Measurements from ENCODE around the gene KAZN. TPM values are rescaled to one million over a fixed set of nuclear protein-coding genes. Genes with fewer than 3 reads are reported as not detected.

KAZN gene
- total RNA-seq, 1 experiment from 2014 or later, result 2.4 TPM

- intact Hi-C loops (cut with micrococcal nuclease; ENCODE audit: unreplicated experiment), result no loop called here
- H3K27ac Mint-ChIP-seq (ENCODE audit: unreplicated experiment), result no peak overlapping the region
- H3K36me3 Mint-ChIP-seq (ENCODE audit: insufficient read depth, unreplicated experiment), result no peaks in the 10 kb centered on the region
- H3K4me3 Mint-ChIP-seq (ENCODE audit: unreplicated experiment), result no peak overlapping the region
- H3K27me3 Mint-ChIP-seq (ENCODE audit: insufficient read depth, unreplicated experiment), result peaks cover 3% of the 10 kb centered on the region
- ChIA-PET POLR2A (no interaction called here), CTCF (no interaction called here)
- no peaks in the 10 kb centered on the region for H3K36me3 ChIP-seq (ENCODE audit: control insufficient read depth, insufficient read depth, low read length)
- no peak for DNase-seq
- no peaks in the 10 kb centered on the region for H3K9me3 Mint-ChIP-seq (ENCODE audit: unreplicated experiment)
- H3K27me3 ChIP-seq (replicated peaks; ENCODE audit: control insufficient read depth, insufficient read depth, low read length), result no peaks in the 10 kb centered on the region
- no peak for TF ChIP-seq CTCF (IDR thresholded peaks at IDR 0.05; ENCODE audit: insufficient read depth in 1 of 2, low read depth in 1 of 2, low read length in 1 of 2, severe bottlenecking in 1 of 2, unreplicated experiment in 1 of 2)
- H3K9me3 ChIP-seq, result no peaks in the 10 kb centered on the region
- H3K4me1 ChIP-seq, result no peaks in the 10 kb centered on the region
- BruUV-seq (replicated peaks), result no TSS peak
- H3K4me3 ChIP-seq (ENCODE audit: low read depth, low read length), result no peak overlapping the region
- no peaks in the 10 kb centered on the region for H3K4me1 Mint-ChIP-seq (ENCODE audit: low read depth, unreplicated experiment)
Observed at GRCh38 chr1:14794136-14794768, 195.8 kb downstream of the KAZN start.

GRCh38 chr1:14794906-14795305, 196.4 kb downstream of the KAZN start:
- no peak overlapping the region for H3K27ac Mint-ChIP-seq (ENCODE audit: unreplicated experiment)
- ChIA-PET POLR2A (no interaction called here), CTCF (no interaction called here)
- H3K36me3 Mint-ChIP-seq (ENCODE audit: insufficient read depth, unreplicated experiment), result no peaks in the 10 kb centered on the region
- H3K4me1 Mint-ChIP-seq (ENCODE audit: low read depth, unreplicated experiment), result no peaks in the 10 kb centered on the region
- no peak for TF ChIP-seq CTCF (IDR thresholded peaks at IDR 0.05; ENCODE audit: insufficient read depth in 1 of 2, low read depth in 1 of 2, low read length in 1 of 2, severe bottlenecking in 1 of 2, unreplicated experiment in 1 of 2)
- no peaks in the 10 kb centered on the region for H3K9me3 ChIP-seq
- H3K27me3 Mint-ChIP-seq (ENCODE audit: insufficient read depth, unreplicated experiment), result peaks cover 3% of the 10 kb centered on the region
- no peak overlapping the region for H3K4me3 ChIP-seq (ENCODE audit: low read depth, low read length)
- intact Hi-C loops (cut with micrococcal nuclease; ENCODE audit: unreplicated experiment), result no loop called here
- H3K9me3 Mint-ChIP-seq (ENCODE audit: unreplicated experiment), result no peaks in the 10 kb centered on the region
- no peaks in the 10 kb centered on the region for H3K4me1 ChIP-seq
- no peak for DNase-seq
- BruUV-seq (replicated peaks), result no TSS peak
- H3K36me3 ChIP-seq (ENCODE audit: control insufficient read depth, insufficient read depth, low read length), result no peaks in the 10 kb centered on the region
- no peaks in the 10 kb centered on the region for H3K27me3 ChIP-seq (replicated peaks; ENCODE audit: control insufficient read depth, insufficient read depth, low read length)
- H3K4me3 Mint-ChIP-seq (ENCODE audit: unreplicated experiment), result no peak overlapping the region

- Mint-ChIP-seq H3K4me3 (ENCODE audit: unreplicated experiment) (no peak overlapping the region), H3K27ac (ENCODE audit: unreplicated experiment) (no peak overlapping the region)
Observed at GRCh38 chr1:14795589-14795988, 197.1 kb downstream of the KAZN start.

More at GRCh38 chr1:14795589-14795988, 197.1 kb downstream of the KAZN start:
- TF ChIP-seq CTCF (IDR thresholded peaks at IDR 0.05; ENCODE audit: insufficient read depth in 1 of 2, low read depth in 1 of 2, low read length in 1 of 2, severe bottlenecking in 1 of 2, unreplicated experiment in 1 of 2), result no peak
- Histone ChIP-seq H3K4me3 (ENCODE audit: low read depth, low read length) (no peak overlapping the region), H3K9me3 (no peaks in the 10 kb centered on the region), H3K27me3 (replicated peaks; ENCODE audit: control insufficient read depth, insufficient read depth, low read length) (no peaks in the 10 kb centered on the region), H3K36me3 (ENCODE audit: control insufficient read depth, insufficient read depth, low read length) (no peaks in the 10 kb centered on the region), H3K4me1 (no peaks in the 10 kb centered on the region)
- intact Hi-C loops (cut with micrococcal nuclease; ENCODE audit: unreplicated experiment), result no loop called here
- Mint-ChIP-seq H3K27me3 (ENCODE audit: insufficient read depth, unreplicated experiment) (peaks cover 3% of the 10 kb centered on the region), H3K9me3 (ENCODE audit: unreplicated experiment) (no peaks in the 10 kb centered on the region), H3K4me1 (ENCODE audit: low read depth, unreplicated experiment) (no peaks in the 10 kb centered on the region), H3K36me3 (ENCODE audit: insufficient read depth, unreplicated experiment) (no peaks in the 10 kb centered on the region)
- ChIA-PET CTCF (no interaction called here), POLR2A (no interaction called here)
- no peak for DNase-seq
- BruUV-seq (replicated peaks), result no TSS peak

All from Caco-2 (cell line).